H1 (cell line): ENCODE results near the gene ATCAY.

Experiments used
- CREB1 ChIP-seq: IDR thresholded peaks from 2 replicates; pipeline ENCODE4 v1.6.1; 2012; ENCODE audit warnings: inconsistent platforms
- GTF2F1 ChIP-seq: IDR thresholded peaks from 2 replicates; pipeline ENCODE4 v1.6.1; 2012; ENCODE audit warnings: low read depth, low read length, improper control_type of control experiment, borderline replicate concordance
- MAX ChIP-seq: IDR thresholded peaks from 2 replicates; pipeline ENCODE4 v1.6.1; 2012; ENCODE audit warnings: inconsistent platforms
- RBBP5 ChIP-seq: IDR thresholded peaks from 2 replicates; pipeline ENCODE4 v1.7.1; 2012; ENCODE audit warnings: low read depth, mild to moderate bottlenecking, inconsistent platforms, low read length, moderate library complexity, borderline replicate concordance
- YY1 ChIP-seq: IDR thresholded peaks from 2 replicates; pipeline ENCODE4 v1.6.1; 2011; ENCODE audit warnings: low read depth, mild to moderate bottlenecking, low read length
- TF ChIP-seq, protein P1 (sequence below), 3 experiments: IDR thresholded peaks; 1 replicate in 2 of 3; 2 replicates in 1 of 3; pipeline versions ENCODE4 v1.5.1 to v1.6.1; 2011; ENCODE audit warnings: low read length in 3 of 3, mild to moderate bottlenecking in 3 of 3, inconsistent platforms in 2 of 3, low read depth in 1 of 3, moderate library complexity in 1 of 3; ENCODE audit not compliant: insufficient read depth in 1 of 3; ENCODE audit errors: control extremely low read depth in 1 of 3
- TF ChIP-seq, protein P2 (sequence below): IDR thresholded peaks from 2 replicates; pipeline ENCODE4 v1.6.1; 2011; ENCODE audit warnings: low read depth, mild to moderate bottlenecking, low read length; ENCODE audit not compliant: insufficient read depth

DNA sequence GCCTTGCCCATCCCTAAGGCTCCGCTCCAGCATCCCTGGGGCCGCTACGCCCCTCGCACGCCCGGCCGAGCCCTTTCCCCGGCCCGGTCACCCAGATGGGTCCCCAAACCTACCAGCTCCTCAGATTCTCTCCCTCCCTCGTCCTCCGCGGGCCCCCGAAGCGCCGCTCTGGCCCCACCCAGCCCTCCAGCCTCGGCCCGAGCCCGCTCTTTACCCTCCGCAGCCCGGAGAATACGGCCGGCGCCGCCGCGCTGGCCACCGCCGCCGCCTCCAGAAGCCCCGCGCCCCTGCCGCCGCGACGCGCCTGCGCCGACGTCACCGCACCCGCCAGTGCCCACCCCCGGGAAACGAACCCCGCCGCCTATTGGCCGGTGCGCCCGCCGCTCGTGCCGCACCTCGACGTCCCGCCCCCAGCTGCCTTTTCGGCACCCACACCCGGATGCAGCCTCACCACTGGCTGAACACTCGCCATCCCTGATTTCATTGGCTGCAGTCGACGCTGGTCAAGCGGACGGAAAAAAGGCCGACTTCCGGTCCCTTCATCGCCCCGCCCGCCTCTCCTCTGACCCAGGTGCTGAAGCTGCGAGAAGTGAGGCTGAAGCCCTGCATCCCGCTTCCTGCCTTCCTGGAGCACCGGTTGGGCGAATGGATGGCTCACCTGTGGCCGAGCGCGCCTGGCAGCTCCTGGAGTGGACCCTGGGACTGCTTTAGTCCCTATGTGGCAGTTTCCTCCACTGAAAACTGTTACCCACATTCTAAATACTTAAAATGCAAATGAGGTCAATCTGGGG lies 90.5 kb downstream of the ATCAY start, which contains the start of gene DAPK3:
- TF ChIP-seq, protein P1, sequence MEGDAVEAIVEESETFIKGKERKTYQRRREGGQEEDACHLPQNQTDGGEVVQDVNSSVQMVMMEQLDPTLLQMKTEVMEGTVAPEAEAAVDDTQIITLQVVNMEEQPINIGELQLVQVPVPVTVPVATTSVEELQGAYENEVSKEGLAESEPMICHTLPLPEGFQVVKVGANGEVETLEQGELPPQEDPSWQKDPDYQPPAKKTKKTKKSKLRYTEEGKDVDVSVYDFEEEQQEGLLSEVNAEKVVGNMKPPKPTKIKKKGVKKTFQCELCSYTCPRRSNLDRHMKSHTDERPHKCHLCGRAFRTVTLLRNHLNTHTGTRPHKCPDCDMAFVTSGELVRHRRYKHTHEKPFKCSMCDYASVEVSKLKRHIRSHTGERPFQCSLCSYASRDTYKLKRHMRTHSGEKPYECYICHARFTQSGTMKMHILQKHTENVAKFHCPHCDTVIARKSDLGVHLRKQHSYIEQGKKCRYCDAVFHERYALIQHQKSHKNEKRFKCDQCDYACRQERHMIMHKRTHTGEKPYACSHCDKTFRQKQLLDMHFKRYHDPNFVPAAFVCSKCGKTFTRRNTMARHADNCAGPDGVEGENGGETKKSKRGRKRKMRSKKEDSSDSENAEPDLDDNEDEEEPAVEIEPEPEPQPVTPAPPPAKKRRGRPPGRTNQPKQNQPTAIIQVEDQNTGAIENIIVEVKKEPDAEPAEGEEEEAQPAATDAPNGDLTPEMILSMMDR (IDR thresholded peaks at IDR 0.05; ENCODE audit: control extremely low read depth in 1 of 3, insufficient read depth in 1 of 3, low read depth in 1 of 3, low read length in 3 of 3): no peak
- TF ChIP-seq CREB1: peak; percentile 92
- TF ChIP-seq RBBP5: no peak
- TF ChIP-seq, protein P2, sequence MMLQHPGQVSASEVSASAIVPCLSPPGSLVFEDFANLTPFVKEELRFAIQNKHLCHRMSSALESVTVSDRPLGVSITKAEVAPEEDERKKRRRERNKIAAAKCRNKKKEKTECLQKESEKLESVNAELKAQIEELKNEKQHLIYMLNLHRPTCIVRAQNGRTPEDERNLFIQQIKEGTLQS: no peak
- TF ChIP-seq YY1: no peak
- TF ChIP-seq MAX: no peak
- no peak for TF ChIP-seq GTF2F1
